Astrocyte of the cerebellum (primary cell): ENCODE results near the gene FBXO40.

ENCODE experiments used
- DNase-seq: peaks from one replicate; pipeline ENCODE4 v3.0.0-alpha.2; 2011; ENCODE audit warnings: low read depth
- H3K4me3 ChIP-seq: 2 replicates; pipeline ENCODE4 v1.5.1; 2011; ENCODE audit warnings: mild to moderate bottlenecking, low read depth, low read length, moderate library complexity
- CTCF ChIP-seq: IDR thresholded peaks from 2 replicates; pipeline ENCODE4 v1.5.1; 2012; ENCODE audit warnings: low read length, low read depth, moderate library complexity, mild to moderate bottlenecking; ENCODE audit errors: missing control alignments
- in situ Hi-C: cut with HindIII; loops from 2 replicates; pipeline ENCODE4 v1.10.0; 2017; ENCODE audit warnings: low sequenced_read_pairs

The FBXO40 gene

GRCh38 chr3:121557426-121557934, 35.7 kb upstream of the FBXO40 start:
- no peak overlapping the region for H3K4me3 ChIP-seq
- DNase-seq, result no peak
- in situ Hi-C loops, result no loop called here
- no peak for TF ChIP-seq CTCF

DNA sequence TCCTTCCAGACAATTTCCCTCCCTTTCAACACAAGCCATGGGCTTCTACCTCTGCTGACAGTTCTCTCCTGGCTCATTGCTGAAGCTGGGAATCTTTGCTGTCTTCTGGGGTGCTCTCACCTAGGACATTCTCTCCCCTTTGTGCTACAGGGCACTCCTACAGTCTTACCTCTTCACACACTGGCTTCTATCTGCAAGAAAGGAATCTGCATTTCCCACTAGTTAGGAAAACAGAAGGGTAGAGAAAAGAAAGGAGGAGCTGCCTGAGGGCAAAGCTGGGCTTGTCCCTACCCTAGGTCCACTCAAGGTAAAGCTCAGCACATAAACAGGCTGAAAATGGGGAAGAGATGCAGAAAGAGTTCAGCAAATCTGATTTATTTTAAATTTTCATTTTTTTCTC, 31.0 kb upstream of the FBXO40 start:
- in situ Hi-C loops, result no loop called here
- TF ChIP-seq CTCF, result no peak
- DNase-seq, result no peak
- H3K4me3 ChIP-seq, result no peak overlapping the region

- TF ChIP-seq CTCF, result no peak
- no peak overlapping the region for H3K4me3 ChIP-seq
- in situ Hi-C loops, result no loop called here
- no peak for DNase-seq
These were observed 26.4 kb upstream of the FBXO40 start for GRCh38 chr3:121566773-121567172.

DNA sequence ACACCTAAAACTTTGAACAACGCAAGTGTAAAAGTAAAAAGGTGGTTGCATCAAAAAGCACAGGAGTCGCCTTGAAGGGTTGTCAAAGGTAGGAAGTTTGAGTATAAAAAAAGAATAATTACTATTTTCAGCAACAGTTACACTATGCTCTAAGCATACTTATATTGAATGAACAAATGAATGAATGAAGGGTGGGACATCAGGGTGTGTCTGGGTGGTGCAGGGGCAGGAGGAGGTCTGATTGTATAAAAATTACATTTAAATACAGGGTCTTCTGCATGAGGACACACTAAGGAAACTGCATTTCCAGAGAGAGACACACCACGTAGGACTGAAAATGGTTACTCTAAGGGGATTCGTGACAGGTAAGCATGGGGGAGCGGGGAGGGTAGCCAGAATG, 25.5 kb upstream of the FBXO40 start, which contains the start of gene ARGFX:
Gene ARGFX (plus strand): TSS at position 301 of the 400 bp plus-strand sequence. CDS start 2,765 bp downstream, outside the sequence.
- TF ChIP-seq CTCF, result no peak
- no peak for DNase-seq
- no peak within 1 kb of the TSS for H3K4me3 ChIP-seq
- in situ Hi-C loops, result no loop called here

- DNase-seq, result no peak
- in situ Hi-C loops, result no loop called here
- no peak overlapping the region for H3K4me3 ChIP-seq
- TF ChIP-seq CTCF, result no peak
These were observed 18.7 kb upstream of the FBXO40 start for GRCh38 chr3:121574449-121574848.

- no peak for TF ChIP-seq CTCF
- in situ Hi-C loops, result no loop called here
- no peak for DNase-seq
These were observed 11.5 kb upstream of the FBXO40 start for GRCh38 chr3:121581691-121582090.

More at GRCh38 chr3:121581691-121582090, 11.5 kb upstream of the FBXO40 start:
- no peak overlapping the region for H3K4me3 ChIP-seq
